Measurements from ENCODE around the gene FNIP2.

DNA sequence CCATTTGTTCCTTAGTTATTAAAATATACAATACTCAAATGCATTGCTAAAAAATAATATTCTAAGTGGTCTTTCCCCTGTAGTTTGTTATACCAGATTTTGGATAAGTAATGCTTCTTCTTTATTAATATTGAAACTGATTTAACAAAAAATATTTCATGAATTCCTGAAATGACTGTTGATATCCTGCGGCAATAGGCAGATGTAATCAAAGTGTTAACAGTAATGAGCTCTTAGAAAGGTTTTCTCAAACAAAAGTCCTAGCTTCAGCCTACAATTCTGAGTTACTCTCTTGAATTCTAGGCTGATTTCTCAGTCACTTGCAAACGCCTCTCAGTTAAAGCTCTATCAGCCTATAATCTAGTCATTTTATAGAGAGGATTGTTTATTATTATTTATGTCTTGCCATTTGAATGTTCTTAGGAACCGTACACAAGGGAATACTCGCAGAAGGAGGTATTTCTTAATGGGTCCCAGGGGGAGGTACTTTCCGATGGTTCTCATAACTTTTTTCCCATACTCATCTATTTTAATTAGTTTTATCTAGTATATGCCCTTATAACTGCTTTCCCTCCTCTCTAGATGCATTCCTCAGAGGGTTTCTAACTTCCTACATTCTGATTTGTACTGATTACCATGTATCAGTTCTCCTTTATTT is 96.8 kb downstream of the FNIP2 start:
- TF ChIP-seq, protein P1, sequence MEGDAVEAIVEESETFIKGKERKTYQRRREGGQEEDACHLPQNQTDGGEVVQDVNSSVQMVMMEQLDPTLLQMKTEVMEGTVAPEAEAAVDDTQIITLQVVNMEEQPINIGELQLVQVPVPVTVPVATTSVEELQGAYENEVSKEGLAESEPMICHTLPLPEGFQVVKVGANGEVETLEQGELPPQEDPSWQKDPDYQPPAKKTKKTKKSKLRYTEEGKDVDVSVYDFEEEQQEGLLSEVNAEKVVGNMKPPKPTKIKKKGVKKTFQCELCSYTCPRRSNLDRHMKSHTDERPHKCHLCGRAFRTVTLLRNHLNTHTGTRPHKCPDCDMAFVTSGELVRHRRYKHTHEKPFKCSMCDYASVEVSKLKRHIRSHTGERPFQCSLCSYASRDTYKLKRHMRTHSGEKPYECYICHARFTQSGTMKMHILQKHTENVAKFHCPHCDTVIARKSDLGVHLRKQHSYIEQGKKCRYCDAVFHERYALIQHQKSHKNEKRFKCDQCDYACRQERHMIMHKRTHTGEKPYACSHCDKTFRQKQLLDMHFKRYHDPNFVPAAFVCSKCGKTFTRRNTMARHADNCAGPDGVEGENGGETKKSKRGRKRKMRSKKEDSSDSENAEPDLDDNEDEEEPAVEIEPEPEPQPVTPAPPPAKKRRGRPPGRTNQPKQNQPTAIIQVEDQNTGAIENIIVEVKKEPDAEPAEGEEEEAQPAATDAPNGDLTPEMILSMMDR (conservative IDR thresholded peaks at IDR 0.05; ENCODE audit: low read depth, low read length) = no peak
- TF ChIP-seq EZH2 (IDR thresholded peaks at IDR 0.05; ENCODE audit: borderline replicate concordance, low read depth, low read length, poor library complexity, severe bottlenecking) = no peak

Measured in A673 (cell line).